HepG2 (cell line): ENCODE data around the gene FOSB. TPM values are rescaled to one million over a fixed set of nuclear protein-coding genes. Genes with fewer than 3 reads are reported as not detected.
A peak's percentile ranks its signal among the peaks of the same experiment; 100 is the strongest.

Source experiments
- ARNT2 ChIP-seq: sonication (generic); formaldehyde crosslinking; IDR thresholded peaks from 2 replicates; pipeline ENCODE4 v1.8.0; 2022; ENCODE audit warnings: mild to moderate bottlenecking, low read depth, missing genetic modification reagents, moderate library complexity
- FOSL2 ChIP-seq: sonication (generic); formaldehyde crosslinking; IDR thresholded peaks from 2 replicates; pipeline ENCODE4 v1.4.0; 2020; ENCODE audit warnings: missing genetic modification reagents
- GABPB1 ChIP-seq: IDR thresholded peaks from 2 replicates; pipeline ENCODE4 v1.6.1; 2016; ENCODE audit warnings: mild to moderate bottlenecking, missing genetic modification reagents, moderate library complexity, missing compliant biosample characterization
- IKZF1 ChIP-seq: fragments of 450-650 bp; IDR thresholded peaks from 2 replicates; pipeline ENCODE4 v1.7.1; 2016
- KDM4B ChIP-seq: sonication (generic); formaldehyde crosslinking; IDR thresholded peaks from 2 replicates; pipeline ENCODE4 v1.4.0; 2020; ENCODE audit warnings: missing genetic modification reagents
- KMT2B ChIP-seq: IDR thresholded peaks from 2 replicates; pipeline ENCODE4 v1.6.1; 2016; ENCODE audit warnings: missing genetic modification reagents, missing compliant biosample characterization
- MAFF ChIP-seq: IDR thresholded peaks from 2 replicates; pipeline ENCODE4 v1.6.1; 2011; ENCODE audit warnings: low read depth, low read length, improper control_type of control experiment
- MED13 ChIP-seq: sonication (generic); formaldehyde crosslinking; IDR thresholded peaks from 2 replicates; pipeline ENCODE4 v1.5.0; 2020; ENCODE audit warnings: missing genetic modification reagents
- MTF1 ChIP-seq: sonication (generic); formaldehyde crosslinking; IDR thresholded peaks from 2 replicates; pipeline ENCODE4 v1.5.0; 2020; ENCODE audit warnings: missing genetic modification reagents
- NKX3-1 ChIP-seq: sonication (generic); formaldehyde crosslinking; IDR thresholded peaks from 2 replicates; pipeline ENCODE4 v1.5.0; 2020; ENCODE audit warnings: missing genetic modification reagents
- POLR2AphosphoS5 ChIP-seq: IDR thresholded peaks from 2 replicates; pipeline ENCODE4 v1.6.1; 2012; ENCODE audit warnings: low read depth, low read length
- SIN3B ChIP-seq: fragments of 150-350 bp; IDR thresholded peaks from 2 replicates; pipeline ENCODE4 v1.6.1; 2014; ENCODE audit warnings: low read length
- SMC3 ChIP-seq: IDR thresholded peaks from 2 replicates; pipeline ENCODE4 v1.6.1; 2011; ENCODE audit warnings: low read length, improper control_type of control experiment
- SRY ChIP-seq: sonication (generic); formaldehyde crosslinking; IDR thresholded peaks from 2 replicates; pipeline ENCODE4 v1.8.0; 2022; ENCODE audit warnings: mild to moderate bottlenecking, missing genetic modification reagents
- ZNF562 ChIP-seq: sonication (generic); formaldehyde crosslinking; IDR thresholded peaks from 2 replicates; pipeline ENCODE4 v1.8.0; 2022; ENCODE audit warnings: missing genetic modification reagents, borderline replicate concordance
- ZNF598 ChIP-seq: sonication (generic); formaldehyde crosslinking; IDR thresholded peaks from 2 replicates; pipeline ENCODE4 v1.5.1; 2020; ENCODE audit warnings: mild to moderate bottlenecking, missing genetic modification reagents, borderline replicate concordance
- ZNF850 ChIP-seq: sonication (generic); formaldehyde crosslinking; conservative IDR thresholded peaks from 2 replicates; pipeline ENCODE4 v1.9.0; 2021; ENCODE audit warnings: mild to moderate bottlenecking, missing genetic modification reagents
- ZZZ3 ChIP-seq: sonication (generic); formaldehyde crosslinking; IDR thresholded peaks from 2 replicates; pipeline ENCODE4 v1.4.0; 2020; ENCODE audit warnings: missing genetic modification reagents, mild to moderate bottlenecking, borderline replicate concordance
- polyA plus RNA-seq, 8 experiments: library from polyadenylated mRNA; depleted of rRNA in 3 of 8; stranded (reverse) in 7 of 8; unstranded in 1 of 8; fragments of >200 nt; fragmentation: Illumina TruSeq in 4 of 8; extraction: Trizol in 4 of 8; gene quantifications; 2 replicates each; pipeline versions ENCODE4 v1.2.1 to v1.2.3, GENCODE V29; 2011 to 2016; ENCODE audit warnings: low read depth in 4 of 8, missing spikeins in 1 of 8, mixed read lengths in 1 of 8; ENCODE audit not compliant: insufficient read depth in 1 of 8
- total RNA-seq, 5 experiments: library from RNA; depleted of rRNA; stranded (reverse); fragments of >200 nt; fragmentation: Illumina TruSeq; extraction: Trizol; gene quantifications; 2 replicates each; pipeline ENCODE4 v1.2.3, GENCODE V29; 2016; ENCODE audit warnings: low read depth in 1 of 5
- TF ChIP-seq, protein P1 (sequence below): sonication (generic); formaldehyde crosslinking; IDR thresholded peaks from 2 replicates; pipeline ENCODE4 v1.4.0; 2020; ENCODE audit warnings: low read depth, missing genetic modification reagents
- TF ChIP-seq, protein P2 (sequence below): sonication (generic); formaldehyde crosslinking; IDR thresholded peaks from 2 replicates; pipeline ENCODE4 v1.4.0; 2020; ENCODE audit warnings: mild to moderate bottlenecking, missing genetic modification reagents
- TF ChIP-seq, protein P3 (sequence below): sonication (generic); formaldehyde crosslinking; conservative IDR thresholded peaks from 2 replicates; pipeline ENCODE4 v1.4.0; 2020; ENCODE audit warnings: mild to moderate bottlenecking, missing genetic modification reagents, moderate library complexity
- TF ChIP-seq, protein P4 (sequence below): sonication (generic); formaldehyde crosslinking; IDR thresholded peaks from 2 replicates; pipeline ENCODE4 v1.4.0; 2020; ENCODE audit warnings: low read depth, mild to moderate bottlenecking, missing genetic modification reagents

FOSB gene
- total and polyA plus RNA-seq, 2 of the 13 experiments (the other 11 are each of a cell fraction or from before 2014, with no cell fraction given) = 2.8 to 6.0 TPM

DNA sequence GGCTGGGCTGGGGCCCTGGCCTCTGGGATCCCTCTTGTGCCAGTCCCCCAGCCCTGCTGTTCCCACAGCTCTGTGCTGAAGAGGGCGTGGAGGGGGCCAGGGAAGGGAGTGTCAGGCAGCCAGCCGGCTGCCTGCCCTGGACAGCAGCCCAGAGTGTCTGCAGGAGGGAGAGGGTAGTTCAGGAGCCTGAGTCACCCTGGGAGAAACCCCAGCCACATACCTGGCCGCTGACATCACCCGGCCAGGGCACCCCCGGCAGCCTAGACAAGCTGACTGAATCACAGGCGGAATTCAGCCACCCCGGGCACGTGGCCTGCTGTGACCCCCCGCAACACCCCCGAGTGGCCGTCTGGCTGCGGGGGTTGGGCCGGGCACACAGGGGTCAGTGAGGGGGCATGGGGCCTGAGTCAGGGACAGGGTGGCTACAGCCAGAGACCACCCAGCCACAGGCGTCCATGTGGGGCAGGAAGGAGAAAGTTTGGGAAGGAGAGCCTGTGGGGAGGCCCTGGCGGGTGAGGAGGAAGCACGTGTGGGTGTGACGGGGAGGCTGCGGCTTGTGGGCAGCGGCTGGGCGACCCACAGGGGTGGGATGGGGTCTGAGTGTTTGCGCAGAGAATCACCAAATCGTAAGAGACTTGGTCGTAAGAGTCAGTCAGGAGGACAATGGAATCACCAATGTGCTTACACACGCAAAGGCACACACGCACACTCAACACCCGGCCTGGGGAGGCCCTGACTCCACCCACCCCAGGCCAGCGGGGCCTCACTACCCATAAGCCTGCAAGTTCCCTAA is 11.9 kb upstream of the FOSB start (continued):
- 0 out of 2 replicates have a peak, but pooled peaks have one; percentile 32 for TF ChIP-seq NKX3-1
- TF ChIP-seq ZNF598 (CRISPR knock-in tag) = 0 out of 2 replicates have a peak, but pooled peaks have one; percentile 37
- TF ChIP-seq ZNF850 (CRISPR knock-in tag) = no peak
- no peak for TF ChIP-seq SMC3
- no peak for TF ChIP-seq KMT2B (CRISPR knock-in tag)
- no peak for TF ChIP-seq ZNF562
- TF ChIP-seq SIN3B = no peak
- TF ChIP-seq FOSL2 (CRISPR knock-in tag) = peak; percentile 99
- no peak for TF ChIP-seq MED13 (CRISPR knock-in tag)
- no peak for TF ChIP-seq POLR2AphosphoS5
- TF ChIP-seq MTF1 (CRISPR knock-in tag) = no peak
- no peak; the same call in 1 of the 2 replicates for TF ChIP-seq KDM4B
- no peak for TF ChIP-seq IKZF1
- TF ChIP-seq ZZZ3 (CRISPR knock-in tag) = no peak
- TF ChIP-seq, protein P1, sequence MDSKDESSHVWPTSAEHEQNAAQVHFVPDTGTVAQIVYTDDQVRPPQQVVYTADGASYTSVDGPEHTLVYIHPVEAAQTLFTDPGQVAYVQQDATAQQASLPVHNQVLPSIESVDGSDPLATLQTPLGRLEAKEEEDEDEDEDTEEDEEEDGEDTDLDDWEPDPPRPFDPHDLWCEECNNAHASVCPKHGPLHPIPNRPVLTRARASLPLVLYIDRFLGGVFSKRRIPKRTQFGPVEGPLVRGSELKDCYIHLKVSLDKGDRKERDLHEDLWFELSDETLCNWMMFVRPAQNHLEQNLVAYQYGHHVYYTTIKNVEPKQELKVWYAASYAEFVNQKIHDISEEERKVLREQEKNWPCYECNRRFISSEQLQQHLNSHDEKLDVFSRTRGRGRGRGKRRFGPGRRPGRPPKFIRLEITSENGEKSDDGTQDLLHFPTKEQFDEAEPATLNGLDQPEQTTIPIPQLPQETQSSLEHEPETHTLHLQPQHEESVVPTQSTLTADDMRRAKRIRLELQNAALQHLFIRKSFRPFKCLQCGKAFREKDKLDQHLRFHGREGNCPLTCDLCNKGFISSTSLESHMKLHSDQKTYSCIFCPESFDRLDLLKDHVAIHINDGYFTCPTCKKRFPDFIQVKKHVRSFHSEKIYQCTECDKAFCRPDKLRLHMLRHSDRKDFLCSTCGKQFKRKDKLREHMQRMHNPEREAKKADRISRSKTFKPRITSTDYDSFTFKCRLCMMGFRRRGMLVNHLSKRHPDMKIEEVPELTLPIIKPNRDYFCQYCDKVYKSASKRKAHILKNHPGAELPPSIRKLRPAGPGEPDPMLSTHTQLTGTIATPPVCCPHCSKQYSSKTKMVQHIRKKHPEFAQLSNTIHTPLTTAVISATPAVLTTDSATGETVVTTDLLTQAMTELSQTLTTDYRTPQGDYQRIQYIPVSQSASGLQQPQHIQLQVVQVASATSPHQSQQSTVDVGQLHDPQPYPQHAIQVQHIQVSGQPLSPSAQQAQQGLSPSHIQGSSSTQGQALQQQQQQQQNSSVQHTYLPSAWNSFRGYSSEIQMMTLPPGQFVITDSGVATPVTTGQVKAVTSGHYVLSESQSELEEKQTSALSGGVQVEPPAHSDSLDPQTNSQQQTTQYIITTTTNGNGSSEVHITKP (CRISPR knock-in tag) = no peak; the same call in 1 of the 2 replicates
- no peak for TF ChIP-seq SRY
- TF ChIP-seq, protein P2, sequence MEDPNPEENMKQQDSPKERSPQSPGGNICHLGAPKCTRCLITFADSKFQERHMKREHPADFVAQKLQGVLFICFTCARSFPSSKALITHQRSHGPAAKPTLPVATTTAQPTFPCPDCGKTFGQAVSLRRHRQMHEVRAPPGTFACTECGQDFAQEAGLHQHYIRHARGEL (CRISPR knock-in tag) = no peak
- TF ChIP-seq, protein P3, sequence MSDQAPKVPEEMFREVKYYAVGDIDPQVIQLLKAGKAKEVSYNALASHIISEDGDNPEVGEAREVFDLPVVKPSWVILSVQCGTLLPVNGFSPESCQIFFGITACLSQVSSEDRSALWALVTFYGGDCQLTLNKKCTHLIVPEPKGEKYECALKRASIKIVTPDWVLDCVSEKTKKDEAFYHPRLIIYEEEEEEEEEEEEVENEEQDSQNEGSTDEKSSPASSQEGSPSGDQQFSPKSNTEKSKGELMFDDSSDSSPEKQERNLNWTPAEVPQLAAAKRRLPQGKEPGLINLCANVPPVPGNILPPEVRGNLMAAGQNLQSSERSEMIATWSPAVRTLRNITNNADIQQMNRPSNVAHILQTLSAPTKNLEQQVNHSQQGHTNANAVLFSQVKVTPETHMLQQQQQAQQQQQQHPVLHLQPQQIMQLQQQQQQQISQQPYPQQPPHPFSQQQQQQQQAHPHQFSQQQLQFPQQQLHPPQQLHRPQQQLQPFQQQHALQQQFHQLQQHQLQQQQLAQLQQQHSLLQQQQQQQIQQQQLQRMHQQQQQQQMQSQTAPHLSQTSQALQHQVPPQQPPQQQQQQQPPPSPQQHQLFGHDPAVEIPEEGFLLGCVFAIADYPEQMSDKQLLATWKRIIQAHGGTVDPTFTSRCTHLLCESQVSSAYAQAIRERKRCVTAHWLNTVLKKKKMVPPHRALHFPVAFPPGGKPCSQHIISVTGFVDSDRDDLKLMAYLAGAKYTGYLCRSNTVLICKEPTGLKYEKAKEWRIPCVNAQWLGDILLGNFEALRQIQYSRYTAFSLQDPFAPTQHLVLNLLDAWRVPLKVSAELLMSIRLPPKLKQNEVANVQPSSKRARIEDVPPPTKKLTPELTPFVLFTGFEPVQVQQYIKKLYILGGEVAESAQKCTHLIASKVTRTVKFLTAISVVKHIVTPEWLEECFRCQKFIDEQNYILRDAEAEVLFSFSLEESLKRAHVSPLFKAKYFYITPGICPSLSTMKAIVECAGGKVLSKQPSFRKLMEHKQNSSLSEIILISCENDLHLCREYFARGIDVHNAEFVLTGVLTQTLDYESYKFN (CRISPR knock-in tag) = peak; percentile 66
- peak; percentile 78; the same call in 1 of the 2 replicates for TF ChIP-seq GABPB1 (CRISPR knock-in tag)
- TF ChIP-seq, protein P4, sequence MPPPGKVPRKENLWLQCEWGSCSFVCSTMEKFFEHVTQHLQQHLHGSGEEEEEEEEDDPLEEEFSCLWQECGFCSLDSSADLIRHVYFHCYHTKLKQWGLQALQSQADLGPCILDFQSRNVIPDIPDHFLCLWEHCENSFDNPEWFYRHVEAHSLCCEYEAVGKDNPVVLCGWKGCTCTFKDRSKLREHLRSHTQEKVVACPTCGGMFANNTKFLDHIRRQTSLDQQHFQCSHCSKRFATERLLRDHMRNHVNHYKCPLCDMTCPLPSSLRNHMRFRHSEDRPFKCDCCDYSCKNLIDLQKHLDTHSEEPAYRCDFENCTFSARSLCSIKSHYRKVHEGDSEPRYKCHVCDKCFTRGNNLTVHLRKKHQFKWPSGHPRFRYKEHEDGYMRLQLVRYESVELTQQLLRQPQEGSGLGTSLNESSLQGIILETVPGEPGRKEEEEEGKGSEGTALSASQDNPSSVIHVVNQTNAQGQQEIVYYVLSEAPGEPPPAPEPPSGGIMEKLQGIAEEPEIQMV = no peak
- TF ChIP-seq MAFF = no peak
- TF ChIP-seq ARNT2 (CRISPR knock-in tag) = 0 out of 2 replicates have a peak, but pooled peaks have one; percentile 47
